GM13977 (cell line): Measurements from ENCODE around the gene GALNT18.

ENCODE experiments used
- DNase-seq: peaks from one replicate; pipeline ENCODE4 v3.0.0; 2012; ENCODE audit warnings: low spot score
- in situ Hi-C: fragments of 300-500 bp; cut with MboI; formaldehyde crosslinking; loops from one replicate; pipeline ENCODE4 v1.12.0; 2022; ENCODE audit warnings: low sequenced_read_pairs, low pct_unique_long_range_greater_than_20kb, mixed read lengths, inconsistent platforms; ENCODE audit not compliant: unreplicated experiment
- TF ChIP-seq, protein P1 (sequence below): IDR thresholded peaks from 2 replicates; pipeline ENCODE4 v1.5.1; 2012; ENCODE audit warnings: mild to moderate bottlenecking, control low read depth; ENCODE audit not compliant: insufficient read depth; ENCODE audit errors: extremely low read depth, missing control alignments

GALNT18 gene

DNA sequence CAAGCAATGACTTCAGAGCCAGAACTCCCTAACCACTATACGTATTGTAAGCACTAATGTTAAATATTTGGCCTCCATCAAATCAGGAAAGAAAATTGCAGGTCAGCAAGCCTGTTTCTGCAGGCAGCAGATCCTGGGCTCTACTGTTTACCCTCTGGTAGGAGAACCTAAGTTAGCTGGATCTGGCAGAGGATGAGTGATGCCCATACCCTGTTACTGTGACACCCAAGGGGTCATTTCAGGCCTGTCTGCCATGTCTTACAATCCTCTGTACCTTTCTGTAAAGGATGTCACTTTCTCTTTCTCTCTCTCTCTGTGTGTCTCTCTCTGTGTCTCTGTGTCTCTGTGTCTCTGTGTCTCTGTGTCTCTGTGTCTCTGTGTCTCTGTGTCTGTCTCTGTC is 375.6 kb downstream of the GALNT18 start:
- TF ChIP-seq, protein P1, sequence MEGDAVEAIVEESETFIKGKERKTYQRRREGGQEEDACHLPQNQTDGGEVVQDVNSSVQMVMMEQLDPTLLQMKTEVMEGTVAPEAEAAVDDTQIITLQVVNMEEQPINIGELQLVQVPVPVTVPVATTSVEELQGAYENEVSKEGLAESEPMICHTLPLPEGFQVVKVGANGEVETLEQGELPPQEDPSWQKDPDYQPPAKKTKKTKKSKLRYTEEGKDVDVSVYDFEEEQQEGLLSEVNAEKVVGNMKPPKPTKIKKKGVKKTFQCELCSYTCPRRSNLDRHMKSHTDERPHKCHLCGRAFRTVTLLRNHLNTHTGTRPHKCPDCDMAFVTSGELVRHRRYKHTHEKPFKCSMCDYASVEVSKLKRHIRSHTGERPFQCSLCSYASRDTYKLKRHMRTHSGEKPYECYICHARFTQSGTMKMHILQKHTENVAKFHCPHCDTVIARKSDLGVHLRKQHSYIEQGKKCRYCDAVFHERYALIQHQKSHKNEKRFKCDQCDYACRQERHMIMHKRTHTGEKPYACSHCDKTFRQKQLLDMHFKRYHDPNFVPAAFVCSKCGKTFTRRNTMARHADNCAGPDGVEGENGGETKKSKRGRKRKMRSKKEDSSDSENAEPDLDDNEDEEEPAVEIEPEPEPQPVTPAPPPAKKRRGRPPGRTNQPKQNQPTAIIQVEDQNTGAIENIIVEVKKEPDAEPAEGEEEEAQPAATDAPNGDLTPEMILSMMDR, result no peak
- no peak for DNase-seq
- in situ Hi-C loops, result no loop called here

DNA sequence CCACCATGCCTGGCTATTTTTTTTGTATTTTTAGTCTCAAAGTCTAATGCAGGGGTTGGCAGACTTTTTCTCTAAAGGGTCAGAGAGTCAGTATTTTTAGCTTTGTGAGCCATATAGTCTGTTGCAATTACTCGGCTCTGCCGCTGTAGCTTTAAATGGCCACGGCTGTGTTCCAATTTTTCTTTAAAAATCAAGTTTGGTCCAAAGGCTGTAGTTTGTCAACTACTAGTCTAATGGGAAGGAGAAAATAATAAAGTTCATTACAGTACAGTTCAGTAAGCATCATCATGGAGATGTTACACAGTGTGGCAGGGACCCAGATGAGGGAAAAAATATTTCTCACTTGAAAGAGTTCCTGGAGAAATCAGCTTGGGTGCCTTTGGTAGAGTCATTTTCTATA is 376.4 kb downstream of the GALNT18 start:
- in situ Hi-C loops, result no loop called here
- TF ChIP-seq, protein P1, result no peak
- DNase-seq, result no peak

DNA sequence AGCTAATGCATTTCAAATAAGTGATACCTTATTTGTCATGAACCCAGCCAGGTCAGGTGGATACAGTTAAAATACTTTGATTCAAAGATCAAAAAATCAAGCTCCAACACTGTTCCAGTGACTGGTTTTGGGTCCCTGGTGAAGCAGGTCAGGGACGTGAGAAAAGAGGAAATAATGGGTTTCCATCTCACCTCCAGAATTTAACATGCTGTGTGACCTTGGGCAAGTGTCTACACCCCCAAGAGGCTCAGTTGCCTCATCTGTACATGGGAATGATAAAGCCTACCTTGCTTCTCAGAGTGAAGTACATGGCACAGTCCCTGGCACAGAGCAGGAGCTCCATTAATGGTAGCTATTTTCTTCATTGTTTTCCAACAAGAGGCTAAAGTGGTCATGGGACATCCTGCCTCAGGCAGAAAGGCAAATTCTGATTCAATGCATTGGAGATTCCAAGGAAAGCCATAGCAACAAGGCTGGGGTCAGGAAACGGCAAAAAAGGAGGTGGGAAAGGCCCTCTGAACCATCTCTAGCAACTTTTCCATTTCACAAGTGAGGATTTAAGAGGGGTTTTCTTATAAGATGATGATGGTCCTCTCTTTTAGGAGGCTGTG is 377.2 kb downstream of the GALNT18 start:
- in situ Hi-C loops, result no loop called here
- TF ChIP-seq, protein P1, result no peak
- DNase-seq, result no peak

DNA sequence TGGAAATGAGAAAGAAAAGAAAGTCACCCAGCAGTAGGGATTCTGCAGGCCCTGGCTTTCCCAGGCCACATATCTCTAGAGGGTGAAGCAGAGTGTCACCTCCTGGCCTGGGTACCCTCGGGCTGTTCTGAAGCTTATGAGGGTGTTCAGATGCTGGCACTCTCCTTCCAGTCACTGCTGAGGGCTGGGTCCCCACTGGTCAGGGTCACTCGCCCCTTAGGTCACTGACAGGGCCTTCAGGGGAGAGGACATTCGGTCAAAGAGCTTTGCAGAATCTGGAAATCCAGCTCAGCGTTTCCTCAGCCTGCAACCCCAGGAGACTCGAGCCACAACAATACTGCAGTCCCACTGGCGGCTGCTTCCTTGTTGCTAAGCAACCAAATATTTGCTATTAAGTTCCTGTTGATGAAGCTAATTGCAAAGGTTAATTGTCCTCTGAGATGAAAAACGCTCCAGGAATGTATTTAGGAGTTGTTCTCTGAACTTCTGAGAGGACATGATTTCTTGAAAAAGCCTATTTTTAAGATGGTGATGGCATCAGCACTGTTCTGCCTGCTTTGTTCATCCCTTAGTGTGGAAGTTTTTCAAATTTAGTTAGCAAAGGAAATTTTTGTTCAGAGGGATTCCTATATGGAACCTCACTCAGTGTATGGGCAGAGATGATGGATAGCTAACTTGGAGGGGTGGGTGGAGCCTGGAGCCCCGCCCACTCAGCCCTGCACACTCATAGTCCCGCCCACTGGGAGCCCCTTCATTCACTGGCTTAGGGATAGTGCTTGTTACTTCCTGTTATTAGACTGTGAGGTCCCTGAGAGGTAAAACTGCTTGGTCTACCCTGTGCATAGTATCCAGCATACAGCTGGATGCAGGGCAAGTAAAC is 378.0 kb downstream of the GALNT18 start:
- DNase-seq, result peak; percentile 48
- in situ Hi-C loops, result no loop called here
- TF ChIP-seq, protein P1, result no peak

DNA sequence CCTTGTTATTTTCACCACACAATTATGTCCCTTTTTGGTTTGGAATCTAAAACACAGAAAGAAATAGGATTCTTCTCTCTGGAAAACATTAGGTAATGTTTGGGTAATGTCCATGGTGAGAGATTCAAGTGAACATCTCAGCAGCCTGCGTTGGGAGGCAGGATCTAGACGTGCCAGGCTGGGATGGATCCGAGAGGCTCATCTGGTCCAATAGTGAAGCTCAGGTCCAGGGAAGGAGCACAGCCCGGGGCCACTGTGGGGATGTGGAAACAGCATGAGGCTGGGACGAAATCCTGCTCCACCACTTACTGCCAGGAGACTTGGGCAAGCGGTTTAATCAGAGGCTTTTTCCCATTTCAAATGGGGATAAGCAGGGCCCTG is 378.6 kb downstream of the GALNT18 start:
- no peak for DNase-seq
- TF ChIP-seq, protein P1, result no peak
- in situ Hi-C loops, result no loop called here

DNA sequence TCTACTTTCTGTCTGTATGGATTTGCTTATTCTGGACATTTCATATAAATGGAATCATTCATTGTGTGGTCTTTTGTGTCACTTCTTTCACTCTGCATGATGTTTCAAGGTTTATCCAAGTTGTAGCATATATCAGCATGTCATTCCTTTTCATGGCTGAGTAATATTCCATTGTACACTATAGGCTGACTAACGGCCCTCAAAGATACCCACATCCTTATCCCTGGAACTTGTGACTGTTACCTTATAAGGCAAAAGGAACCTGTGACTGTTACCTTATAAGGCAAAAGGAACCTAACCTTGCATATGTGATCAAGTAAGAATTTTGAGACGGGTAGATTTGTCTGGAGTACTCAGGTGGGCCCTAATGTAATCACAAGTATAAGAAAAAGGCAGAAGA is 380.5 kb downstream of the GALNT18 start:
- in situ Hi-C loops, result no loop called here
- TF ChIP-seq, protein P1, result no peak
- no peak for DNase-seq
